Left ventricle myocardium inferior (tissue), 1 donor: ENCODE measurements around the gene SCO1. TPM values are rescaled to one million over a fixed set of nuclear protein-coding genes. Genes with fewer than 3 reads are reported as not detected.

ENCODE experiments used
- DNase-seq: peaks from one replicate; pipeline ENCODE4 v3.0.0-alpha.2; 2020
- H3K27ac ChIP-seq: fragments of 200-600 bp; replicated peaks from 2 replicates; pipeline ENCODE4 v1.8.0; 2021
- H3K27me3 ChIP-seq: fragments of 200-600 bp; 2 replicates; pipeline ENCODE4 v1.8.0; 2021; ENCODE audit warnings: low read depth
- H3K36me3 ChIP-seq: fragments of 200-600 bp; 2 replicates; pipeline ENCODE4 v1.8.0; 2021
- H3K4me1 ChIP-seq: fragments of 200-600 bp; 2 replicates; pipeline ENCODE4 v1.8.0; 2021
- H3K4me3 ChIP-seq: fragments of 200-600 bp; 2 replicates; pipeline ENCODE4 v1.8.0; 2021; ENCODE audit warnings: mild to moderate bottlenecking, moderate library complexity
- H3K9me3 ChIP-seq: fragments of 200-600 bp; replicated peaks from 2 replicates; pipeline ENCODE4 v1.8.0; 2021
- intact Hi-C: fragments of 100-400 bp; cut with micrococcal nuclease; formaldehyde crosslinking; loops from one replicate; pipeline ENCODE4 v1.11.0; 2022
- total RNA-seq: library from RNA; stranded (reverse); fragmentation: NEBNext Ultra II Directional; extraction: Animal tissue kit (Norgen Biotek cat#: 25700); gene quantifications from one replicate; pipeline ENCODE4 v1.2.1, GENCODE V29; 2021
- TF ChIP-seq, protein P1 (sequence below): fragments of 200-600 bp; IDR thresholded peaks from 2 replicates; pipeline ENCODE4 v1.8.0; 2021; ENCODE audit warnings: antibody characterized with exemption, mild to moderate bottlenecking, borderline replicate concordance
- donor health status: DM: no; HTN: yes; CAD: no; lungs with severe emphysema.

SCO1 gene
- total RNA-seq, 1 donor from 2014 or later, result 36.8 TPM

DNA sequence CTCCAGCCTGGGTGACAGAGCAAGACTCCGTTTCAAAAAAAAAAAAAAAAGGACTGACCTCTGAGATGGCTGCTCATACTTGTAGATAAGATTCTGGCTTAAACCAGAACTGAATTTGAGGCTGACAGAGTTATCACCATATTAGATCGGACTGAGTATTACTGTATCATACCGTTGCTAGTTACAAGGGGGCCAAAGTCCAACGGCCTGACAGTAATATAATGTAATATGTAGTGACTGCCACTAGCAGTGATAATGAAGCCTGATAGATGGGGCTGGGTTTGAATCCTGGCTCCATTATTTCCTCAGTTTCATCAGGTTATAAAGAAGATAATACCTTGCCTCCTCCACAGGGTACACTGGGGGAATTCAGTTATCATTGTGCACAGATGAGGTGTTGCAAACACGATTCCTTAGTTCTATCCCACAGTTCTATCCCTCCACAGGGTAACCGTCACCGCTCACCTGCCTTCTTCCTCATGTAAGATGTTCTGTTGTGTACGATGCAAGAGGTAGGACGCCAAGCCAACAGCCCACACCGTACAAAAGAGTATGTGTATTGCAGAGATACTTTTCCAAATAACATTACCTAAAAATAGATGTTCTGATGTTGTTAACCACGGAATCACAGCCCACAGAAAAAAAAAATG is 27.3 kb upstream of the SCO1 start:
- peaks cover 45% of the 10 kb centered on the region for H3K36me3 ChIP-seq
- H3K27me3 ChIP-seq, result no peaks in the 10 kb centered on the region
- intact Hi-C loops, result no loop called here
- no peak for DNase-seq
- TF ChIP-seq, protein P1, sequence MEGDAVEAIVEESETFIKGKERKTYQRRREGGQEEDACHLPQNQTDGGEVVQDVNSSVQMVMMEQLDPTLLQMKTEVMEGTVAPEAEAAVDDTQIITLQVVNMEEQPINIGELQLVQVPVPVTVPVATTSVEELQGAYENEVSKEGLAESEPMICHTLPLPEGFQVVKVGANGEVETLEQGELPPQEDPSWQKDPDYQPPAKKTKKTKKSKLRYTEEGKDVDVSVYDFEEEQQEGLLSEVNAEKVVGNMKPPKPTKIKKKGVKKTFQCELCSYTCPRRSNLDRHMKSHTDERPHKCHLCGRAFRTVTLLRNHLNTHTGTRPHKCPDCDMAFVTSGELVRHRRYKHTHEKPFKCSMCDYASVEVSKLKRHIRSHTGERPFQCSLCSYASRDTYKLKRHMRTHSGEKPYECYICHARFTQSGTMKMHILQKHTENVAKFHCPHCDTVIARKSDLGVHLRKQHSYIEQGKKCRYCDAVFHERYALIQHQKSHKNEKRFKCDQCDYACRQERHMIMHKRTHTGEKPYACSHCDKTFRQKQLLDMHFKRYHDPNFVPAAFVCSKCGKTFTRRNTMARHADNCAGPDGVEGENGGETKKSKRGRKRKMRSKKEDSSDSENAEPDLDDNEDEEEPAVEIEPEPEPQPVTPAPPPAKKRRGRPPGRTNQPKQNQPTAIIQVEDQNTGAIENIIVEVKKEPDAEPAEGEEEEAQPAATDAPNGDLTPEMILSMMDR, result no peak
- H3K27ac ChIP-seq, result no peak overlapping the region
- H3K9me3 ChIP-seq, result no peaks in the 10 kb centered on the region
- peaks cover 10% of the 10 kb centered on the region for H3K4me1 ChIP-seq
- no peak overlapping the region for H3K4me3 ChIP-seq

DNA sequence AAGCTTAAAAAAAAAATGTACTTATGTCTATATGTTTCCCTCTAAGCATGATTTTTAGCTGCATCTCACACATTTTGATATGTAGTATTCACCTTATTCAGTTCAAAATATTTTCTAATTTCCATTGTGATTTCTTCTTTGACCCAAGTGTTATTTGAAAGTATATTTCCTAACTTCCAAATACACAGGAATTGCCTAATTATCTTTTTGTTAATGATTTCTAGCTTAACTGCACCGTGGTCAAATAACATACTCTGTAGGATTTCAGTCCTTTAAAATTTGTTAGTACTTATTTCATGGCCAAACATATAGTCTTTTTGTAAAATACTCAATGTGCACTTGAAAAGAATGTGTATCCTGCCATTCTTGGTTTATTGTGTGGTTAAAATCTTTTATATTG is 21.2 kb upstream of the SCO1 start:
- Histone ChIP-seq H3K36me3 (peaks cover 22% of the 10 kb centered on the region), H3K4me3 (no peak overlapping the region), H3K27me3 (no peaks in the 10 kb centered on the region), H3K4me1 (no peaks in the 10 kb centered on the region), H3K27ac (no peak overlapping the region), H3K9me3 (no peaks in the 10 kb centered on the region)
- TF ChIP-seq, protein P1, result no peak
- no peak for DNase-seq
- intact Hi-C loops, result no loop called here

DNA sequence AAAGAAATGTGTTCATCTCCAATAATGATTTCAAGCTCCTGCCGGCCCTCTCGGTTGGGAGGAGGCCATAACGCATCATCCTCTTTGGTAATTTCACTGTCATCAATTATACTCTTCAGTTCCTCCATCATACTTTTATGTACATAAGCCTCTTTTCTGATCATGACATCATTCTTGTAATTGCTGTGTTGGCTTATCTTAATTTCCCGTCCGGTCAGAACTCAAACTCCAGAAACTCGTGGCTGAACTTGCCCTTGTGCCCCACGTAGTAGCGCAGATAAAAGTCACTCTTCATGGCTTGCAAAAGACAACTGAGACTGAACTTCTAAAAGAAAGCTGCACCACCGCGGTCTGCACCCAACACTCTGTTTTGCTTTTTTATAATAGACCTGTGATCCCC is 18.9 kb upstream of the SCO1 start:
- Histone ChIP-seq H3K36me3 (peaks cover 27% of the 10 kb centered on the region), H3K27ac (no peak overlapping the region), H3K9me3 (no peaks in the 10 kb centered on the region), H3K27me3 (no peaks in the 10 kb centered on the region), H3K4me1 (peaks cover 2% of the 10 kb centered on the region), H3K4me3 (no peak overlapping the region)
- no peak for DNase-seq
- TF ChIP-seq, protein P1, result no peak
- intact Hi-C loops, result no loop called here

DNA sequence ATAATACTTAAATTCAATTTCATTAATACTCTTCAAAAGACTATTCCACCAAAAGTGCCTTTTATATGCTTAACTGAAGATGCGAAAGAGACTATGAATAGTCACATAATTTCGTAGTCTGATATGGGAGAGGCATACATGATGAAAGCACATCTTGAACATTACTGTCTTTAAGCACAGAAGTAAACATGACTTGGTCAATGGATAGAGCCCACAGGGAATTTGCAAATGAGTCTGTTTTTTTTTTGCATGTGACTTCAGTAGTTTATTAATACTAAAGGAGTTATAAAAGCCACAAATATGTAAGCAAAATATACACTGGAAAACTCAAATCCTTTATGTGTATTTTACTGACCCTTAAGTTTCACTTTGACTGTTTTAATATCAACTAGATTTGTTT is 16.0 kb upstream of the SCO1 start:
- H3K36me3 ChIP-seq, result peaks cover 44% of the 10 kb centered on the region
- H3K9me3 ChIP-seq, result no peaks in the 10 kb centered on the region
- H3K27me3 ChIP-seq, result no peaks in the 10 kb centered on the region
- H3K4me1 ChIP-seq, result peaks cover 4% of the 10 kb centered on the region
- no peak overlapping the region for H3K4me3 ChIP-seq
- DNase-seq, result no peak
- TF ChIP-seq, protein P1, result no peak
- H3K27ac ChIP-seq, result no peak overlapping the region
- intact Hi-C loops, result no loop called here

DNA sequence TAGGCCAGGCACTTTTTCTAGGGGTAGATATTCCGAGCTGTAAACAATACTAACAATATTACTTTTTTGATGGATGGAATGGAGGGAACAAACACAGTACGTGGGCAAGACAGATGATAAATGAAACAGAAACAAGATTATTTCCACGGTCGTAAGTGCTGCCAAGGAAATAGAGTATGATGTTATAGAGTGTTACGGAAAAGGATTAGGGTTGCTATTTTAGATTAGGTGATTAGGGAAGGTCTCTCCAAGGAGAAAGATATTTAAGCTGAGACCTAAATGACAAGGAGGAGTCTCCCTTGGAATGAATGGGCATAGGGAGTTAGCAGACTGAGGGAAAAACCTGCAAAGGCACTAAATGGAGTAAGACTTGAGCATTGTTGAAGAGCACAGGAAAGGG is 8.4 kb upstream of the SCO1 start:
- no peaks in the 10 kb centered on the region for H3K27me3 ChIP-seq
- TF ChIP-seq, protein P1, result no peak
- no peaks in the 10 kb centered on the region for H3K9me3 ChIP-seq
- intact Hi-C loops, result no loop called here
- H3K4me1 ChIP-seq, result peaks cover 16% of the 10 kb centered on the region
- peaks cover 51% of the 10 kb centered on the region for H3K36me3 ChIP-seq
- no peak overlapping the region for H3K27ac ChIP-seq
- DNase-seq, result no peak
- H3K4me3 ChIP-seq, result no peak overlapping the region
